Measurements from ENCODE around the gene SLC17A5.

The SLC17A5 gene

DNA sequence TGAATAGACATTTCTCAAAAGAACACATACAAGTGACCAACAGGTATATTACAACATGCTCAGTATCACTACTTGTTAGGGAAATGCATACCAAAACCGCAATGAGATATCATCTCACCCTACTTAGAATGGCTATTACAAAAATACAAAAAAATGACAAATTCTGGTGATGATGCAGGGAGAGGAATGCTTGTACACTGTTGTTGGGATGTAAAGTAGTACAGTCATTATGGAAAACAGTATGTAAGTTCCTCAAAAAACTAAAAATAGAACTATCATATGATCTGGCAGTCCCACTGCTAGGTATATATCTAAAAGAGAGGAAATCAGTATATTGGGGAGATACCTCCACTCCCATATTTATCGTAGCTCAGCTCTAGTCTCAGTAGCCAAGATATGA, 10.9 kb upstream of the SLC17A5 start:
- Histone ChIP-seq H3K27ac (ENCODE audit: low read length) (no peak overlapping the region), H3K4me2 (ENCODE audit: low read length) (no peak overlapping the region), H3K27me3 (ENCODE audit: low read depth, low read length) (no peaks in the 10 kb centered on the region; the same call in 1 of the 2 replicates), H3K36me3 (replicated peaks; ENCODE audit: low read depth, low read length) (no peaks in the 10 kb centered on the region), H3K4me3 (ENCODE audit: low read length) (no peak overlapping the region), H3K4me1 (ENCODE audit: low read length) (peaks cover 20% of the 10 kb centered on the region), H3K9me3 (ENCODE audit: insufficient read depth, low read length) (no peaks in the 10 kb centered on the region), H3K79me2 (ENCODE audit: low read length) (no peaks in the 10 kb centered on the region), H4K20me1 (ENCODE audit: insufficient read depth, low read length) (no peaks in the 10 kb centered on the region), H3K9ac (ENCODE audit: low read length) (no peak overlapping the region), H2AFZ (ENCODE audit: low read depth, low read length) (no peak overlapping the region)
- no peak for TF ChIP-seq EZH2phosphoT487 (IDR thresholded peaks at IDR 0.05; ENCODE audit: low read depth)
- TF ChIP-seq, protein P1, sequence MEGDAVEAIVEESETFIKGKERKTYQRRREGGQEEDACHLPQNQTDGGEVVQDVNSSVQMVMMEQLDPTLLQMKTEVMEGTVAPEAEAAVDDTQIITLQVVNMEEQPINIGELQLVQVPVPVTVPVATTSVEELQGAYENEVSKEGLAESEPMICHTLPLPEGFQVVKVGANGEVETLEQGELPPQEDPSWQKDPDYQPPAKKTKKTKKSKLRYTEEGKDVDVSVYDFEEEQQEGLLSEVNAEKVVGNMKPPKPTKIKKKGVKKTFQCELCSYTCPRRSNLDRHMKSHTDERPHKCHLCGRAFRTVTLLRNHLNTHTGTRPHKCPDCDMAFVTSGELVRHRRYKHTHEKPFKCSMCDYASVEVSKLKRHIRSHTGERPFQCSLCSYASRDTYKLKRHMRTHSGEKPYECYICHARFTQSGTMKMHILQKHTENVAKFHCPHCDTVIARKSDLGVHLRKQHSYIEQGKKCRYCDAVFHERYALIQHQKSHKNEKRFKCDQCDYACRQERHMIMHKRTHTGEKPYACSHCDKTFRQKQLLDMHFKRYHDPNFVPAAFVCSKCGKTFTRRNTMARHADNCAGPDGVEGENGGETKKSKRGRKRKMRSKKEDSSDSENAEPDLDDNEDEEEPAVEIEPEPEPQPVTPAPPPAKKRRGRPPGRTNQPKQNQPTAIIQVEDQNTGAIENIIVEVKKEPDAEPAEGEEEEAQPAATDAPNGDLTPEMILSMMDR (IDR thresholded peaks at IDR 0.05; ENCODE audit: low read depth, low read length): no peak

DNA sequence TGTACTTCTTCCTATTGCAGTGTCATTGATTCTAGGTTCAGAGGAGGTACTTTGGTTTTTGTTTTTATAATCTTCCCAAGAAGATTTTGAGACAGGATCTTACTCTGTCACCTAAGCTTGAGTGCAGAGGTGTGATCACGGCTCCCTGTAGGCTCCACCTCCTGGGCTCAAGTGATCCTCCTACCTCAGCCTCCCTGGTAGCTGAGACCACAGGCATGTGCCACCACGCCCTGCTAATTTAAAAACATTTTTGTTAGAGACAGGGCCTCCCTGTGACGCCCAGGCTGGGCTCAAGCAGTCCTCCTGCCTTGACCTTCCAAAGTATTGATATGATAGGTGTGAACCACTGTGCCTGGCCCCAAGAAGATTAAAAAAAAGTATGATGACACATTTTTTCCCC, 3.4 kb upstream of the SLC17A5 start:
- Histone ChIP-seq H3K27me3 (ENCODE audit: low read depth, low read length) (no peaks in the 10 kb centered on the region), H3K4me2 (ENCODE audit: low read length) (no peak overlapping the region), H3K79me2 (ENCODE audit: low read length) (no peaks in the 10 kb centered on the region), H3K4me1 (ENCODE audit: low read length) (peaks cover 8% of the 10 kb centered on the region), H2AFZ (ENCODE audit: low read depth, low read length) (no peak overlapping the region), H4K20me1 (ENCODE audit: insufficient read depth, low read length) (no peaks in the 10 kb centered on the region), H3K9me3 (ENCODE audit: insufficient read depth, low read length) (no peaks in the 10 kb centered on the region), H3K9ac (ENCODE audit: low read length) (no peak overlapping the region), H3K4me3 (ENCODE audit: low read length) (no peak overlapping the region), H3K36me3 (replicated peaks; ENCODE audit: low read depth, low read length) (no peaks in the 10 kb centered on the region), H3K27ac (ENCODE audit: low read length) (no peak overlapping the region)
- TF ChIP-seq EZH2phosphoT487 (IDR thresholded peaks at IDR 0.05; ENCODE audit: low read depth): no peak
- TF ChIP-seq, protein P1 (IDR thresholded peaks at IDR 0.05; ENCODE audit: low read depth, low read length): no peak

DNA sequence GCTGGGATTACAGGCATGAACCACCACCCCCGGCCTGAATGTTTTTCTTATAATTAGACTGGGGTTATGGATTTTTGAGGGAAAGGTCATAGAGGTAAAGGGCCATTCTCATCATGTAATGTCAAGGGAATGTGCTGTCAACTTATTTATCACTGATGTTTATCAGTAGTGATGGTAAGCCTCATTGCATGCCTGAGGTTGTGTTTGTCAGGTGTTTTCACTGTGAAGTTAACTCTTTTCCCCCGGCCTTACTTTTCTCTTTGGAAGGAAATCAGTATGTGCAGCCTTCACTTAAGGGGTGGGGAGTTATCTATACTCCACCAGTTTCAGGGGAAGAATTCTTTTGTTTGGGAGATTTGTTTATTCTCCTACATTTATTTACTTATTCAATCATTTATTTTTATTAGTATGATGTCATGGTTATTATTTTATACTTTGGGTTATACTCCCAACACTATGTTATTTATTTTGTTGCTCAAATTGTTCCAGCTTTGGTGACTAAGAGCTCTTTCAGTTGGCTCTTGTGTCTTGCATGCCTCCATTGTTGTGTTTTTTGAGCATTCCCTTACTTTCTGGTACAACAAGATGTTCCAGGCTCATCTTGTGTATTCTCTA, 2.8 kb upstream of the SLC17A5 start:
- H3K4me2 ChIP-seq (ENCODE audit: low read length): no peak overlapping the region
- no peak overlapping the region for H3K27ac ChIP-seq (ENCODE audit: low read length)

DNA sequence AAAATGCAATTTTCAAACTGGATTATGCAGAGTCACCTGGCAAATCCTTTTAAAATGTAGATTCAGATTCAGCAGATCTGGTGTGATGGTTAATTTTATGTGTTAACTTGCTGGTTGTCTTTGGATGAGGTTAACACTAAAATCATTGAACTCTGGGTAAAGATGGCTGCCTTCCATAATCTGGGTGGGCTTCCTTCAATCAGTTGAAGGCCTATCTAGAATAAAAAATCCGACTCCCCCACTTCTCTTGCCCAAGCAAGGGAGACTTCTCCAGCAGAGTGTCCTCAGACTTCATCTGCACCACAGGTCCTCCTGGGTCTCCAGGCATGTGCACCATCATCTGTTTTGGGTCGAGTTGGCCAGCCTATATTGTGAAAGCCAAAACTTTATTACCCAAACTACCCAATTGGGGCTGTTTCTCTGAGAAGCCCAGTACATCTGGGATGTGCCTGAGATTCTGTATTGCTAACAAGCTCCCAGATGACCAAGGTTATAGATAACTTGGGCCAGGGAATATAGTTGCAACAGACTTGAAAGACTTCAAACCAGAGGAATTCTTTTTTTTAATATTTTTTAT, 1.6 kb upstream of the SLC17A5 start:
- no peaks in the 10 kb centered on the region for H3K9me3 ChIP-seq (ENCODE audit: insufficient read depth, low read length)
- H3K27me3 ChIP-seq (ENCODE audit: low read depth, low read length): no peaks in the 10 kb centered on the region
- TF ChIP-seq, protein P1 (IDR thresholded peaks at IDR 0.05; ENCODE audit: low read depth, low read length): no peak
- no peak for TF ChIP-seq EZH2phosphoT487 (IDR thresholded peaks at IDR 0.05; ENCODE audit: low read depth)
- H3K4me2 ChIP-seq (ENCODE audit: low read length): peak overlapping the region; percentile 94
- H3K4me1 ChIP-seq (ENCODE audit: low read length): peaks cover 8% of the 10 kb centered on the region
- H3K79me2 ChIP-seq (ENCODE audit: low read length): no peaks in the 10 kb centered on the region
- H3K27ac ChIP-seq (ENCODE audit: low read length): no peak overlapping the region
- H3K9ac ChIP-seq (ENCODE audit: low read length): no peak overlapping the region
- H4K20me1 ChIP-seq (ENCODE audit: insufficient read depth, low read length): no peaks in the 10 kb centered on the region
- no peaks in the 10 kb centered on the region for H3K36me3 ChIP-seq (replicated peaks; ENCODE audit: low read depth, low read length)
- H3K4me3 ChIP-seq (ENCODE audit: low read length): peak overlapping the region; percentile 86
- no peak overlapping the region for H2AFZ ChIP-seq (ENCODE audit: low read depth, low read length)

More for the DNA sequence above, 2.8 kb upstream of the SLC17A5 start:
- no peaks in the 10 kb centered on the region for H3K79me2 ChIP-seq (ENCODE audit: low read length)
- no peak overlapping the region for H2AFZ ChIP-seq (ENCODE audit: low read depth, low read length)
- no peaks in the 10 kb centered on the region for H4K20me1 ChIP-seq (ENCODE audit: insufficient read depth, low read length)
- TF ChIP-seq, protein P1 (IDR thresholded peaks at IDR 0.05; ENCODE audit: low read depth, low read length): no peak
- no peak for TF ChIP-seq EZH2phosphoT487 (IDR thresholded peaks at IDR 0.05; ENCODE audit: low read depth)
- no peaks in the 10 kb centered on the region for H3K36me3 ChIP-seq (replicated peaks; ENCODE audit: low read depth, low read length)
- no peak overlapping the region for H3K4me3 ChIP-seq (ENCODE audit: low read length)
- no peaks in the 10 kb centered on the region for H3K27me3 ChIP-seq (ENCODE audit: low read depth, low read length)
- peaks cover 8% of the 10 kb centered on the region for H3K4me1 ChIP-seq (ENCODE audit: low read length)
- no peak overlapping the region for H3K9ac ChIP-seq (ENCODE audit: low read length)
- H3K9me3 ChIP-seq (ENCODE audit: insufficient read depth, low read length): no peaks in the 10 kb centered on the region
